Suprapubic skin (tissue), 4 donors: Measurements from ENCODE around the gene DNAH14. TPM values are rescaled to one million over a fixed set of nuclear protein-coding genes. Genes with fewer than 3 reads are reported as not detected.

Experiments used
- DNase-seq, 2 donors: peaks; one replicate each; pipeline ENCODE4 v3.0.0-alpha.2; 2019; ENCODE audit warnings: low spot score in 2 of 2
- H3K27ac ChIP-seq: fragments of 200-600 bp; sonication (generic); one replicate; pipeline ENCODE4 v1.5.1; 2019
- H3K27me3 ChIP-seq: fragments of 200-600 bp; sonication (generic); one replicate; pipeline ENCODE4 v1.5.1; 2019
- H3K36me3 ChIP-seq: fragments of 200-600 bp; sonication (generic); one replicate; pipeline ENCODE4 v1.5.1; 2019
- H3K4me1 ChIP-seq: fragments of 200-600 bp; sonication (generic); one replicate; pipeline ENCODE4 v1.5.1; 2019
- H3K4me3 ChIP-seq: fragments of 200-600 bp; sonication (generic); one replicate; pipeline ENCODE4 v1.5.1; 2019; ENCODE audit warnings: mild to moderate bottlenecking
- H3K9me3 ChIP-seq: fragments of 200-600 bp; sonication (generic); one replicate; pipeline ENCODE4 v1.5.1; 2019
- CTCF ChIP-seq, 2 donors: fragments of 200-600 bp in 1 of 2; fragments of 450-650 bp in 1 of 2; sonication (generic) in 1 of 2; IDR thresholded peaks; one replicate each; pipeline ENCODE4 v1.5.1; 2016 to 2019; ENCODE audit warnings: antibody characterized with exemption in 2 of 2, mild to moderate bottlenecking in 1 of 2, moderate library complexity in 1 of 2
- EP300 ChIP-seq: sonication (generic); formaldehyde crosslinking; IDR thresholded peaks from one replicate; pipeline ENCODE4 v1.6.1; 2017; ENCODE audit warnings: antibody characterized with exemption
- POLR2A ChIP-seq, 2 donors: fragments of 450-650 bp; IDR thresholded peaks; one replicate each; pipeline ENCODE4 v1.6.1; 2017; ENCODE audit warnings: antibody characterized with exemption in 2 of 2, mild to moderate bottlenecking in 2 of 2, moderate library complexity in 2 of 2
- POLR2AphosphoS5 ChIP-seq, 3 donors: sonication (generic); formaldehyde crosslinking; IDR thresholded peaks; one replicate each; pipeline ENCODE4 v1.6.1; 2017; ENCODE audit warnings: antibody characterized with exemption in 3 of 3
- WGBS: methylation state at CpG from one replicate; pipeline ENCODE4 v1.1.5; 2018; 5-methylcytosine and 5-hydroxymethylcytosine counted together
- total RNA-seq, 4 donors: library from RNA; depleted of rRNA; stranded (reverse); fragments of >200 nt; gene quantifications; one replicate each; pipeline ENCODE4 v1.1.0, GENCODE V29; 2016

DNAH14 gene
- total RNA-seq, 4 donors from 2014 or later = 4.2 to 6.2 (median 5.4) TPM

- no peak for TF ChIP-seq POLR2AphosphoS5 (IDR thresholded peaks at IDR 0.05)
- TF ChIP-seq POLR2A (IDR thresholded peaks at IDR 0.05) = no peak
- TF ChIP-seq EP300 = no peak
- TF ChIP-seq CTCF (IDR thresholded peaks at IDR 0.05) = no peak
- no peaks in the 10 kb centered on the region for H3K4me1 ChIP-seq
- no peaks in the 10 kb centered on the region for H3K36me3 ChIP-seq
- H3K27ac ChIP-seq = no peak overlapping the region
- 88% methylated on average over 1 of the region's 1 CpG for WGBS
- no peak overlapping the region for H3K4me3 ChIP-seq
- no peak for DNase-seq
- H3K9me3 ChIP-seq = no peaks in the 10 kb centered on the region
- H3K27me3 ChIP-seq = no peaks in the 10 kb centered on the region
These were observed 183.8 kb downstream of the DNAH14 start for GRCh38 chr1:225113265-225113664.

- no peak overlapping the region for H3K27ac ChIP-seq
- no peak for DNase-seq
- 50% methylated on average over 1 of the region's 1 CpG for WGBS
- no peaks in the 10 kb centered on the region for H3K27me3 ChIP-seq
- H3K36me3 ChIP-seq = no peaks in the 10 kb centered on the region
- TF ChIP-seq CTCF (IDR thresholded peaks at IDR 0.05) = no peak
- TF ChIP-seq EP300 = no peak
- no peak for TF ChIP-seq POLR2AphosphoS5 (IDR thresholded peaks at IDR 0.05)
- TF ChIP-seq POLR2A (IDR thresholded peaks at IDR 0.05) = no peak
- no peaks in the 10 kb centered on the region for H3K9me3 ChIP-seq
- no peak overlapping the region for H3K4me3 ChIP-seq
- H3K4me1 ChIP-seq = no peaks in the 10 kb centered on the region
These were observed 185.0 kb downstream of the DNAH14 start for GRCh38 chr1:225114354-225114990.

- no peaks in the 10 kb centered on the region for H3K9me3 ChIP-seq
- H3K4me1 ChIP-seq = no peaks in the 10 kb centered on the region
- 68% methylated on average over 3 of the region's 3 CpGs for whole genome bisulfite sequencing
- H3K27me3 ChIP-seq = no peaks in the 10 kb centered on the region
- no peak overlapping the region for H3K4me3 ChIP-seq
- H3K27ac ChIP-seq = no peak overlapping the region
- no peak for DNase-seq
- no peaks in the 10 kb centered on the region for H3K36me3 ChIP-seq
- TF ChIP-seq CTCF (IDR thresholded peaks at IDR 0.05) (no peak), POLR2AphosphoS5 (IDR thresholded peaks at IDR 0.05) (no peak), EP300 (no peak), POLR2A (IDR thresholded peaks at IDR 0.05) (no peak)
These were observed 189.8 kb downstream of the DNAH14 start for GRCh38 chr1:225119307-225119706.

GRCh38 chr1:225121095-225121494 is 191.6 kb downstream of the DNAH14 start:
- H3K9me3 ChIP-seq = no peaks in the 10 kb centered on the region
- WGBS = 92% methylated on average over 2 of the region's 2 CpGs
- H3K27ac ChIP-seq = no peak overlapping the region
- no peak for DNase-seq
- H3K4me1 ChIP-seq = no peaks in the 10 kb centered on the region
- no peaks in the 10 kb centered on the region for H3K36me3 ChIP-seq
- TF ChIP-seq EP300 (no peak), POLR2A (IDR thresholded peaks at IDR 0.05) (no peak), POLR2AphosphoS5 (IDR thresholded peaks at IDR 0.05) (no peak), CTCF (IDR thresholded peaks at IDR 0.05) (no peak)
- H3K27me3 ChIP-seq = no peaks in the 10 kb centered on the region
- no peak overlapping the region for H3K4me3 ChIP-seq

GRCh38 chr1:225131869-225132268 is 202.4 kb downstream of the DNAH14 start:
- peaks cover 15% of the 10 kb centered on the region for H3K9me3 ChIP-seq
- TF ChIP-seq POLR2AphosphoS5 (IDR thresholded peaks at IDR 0.05) (no peak), CTCF (IDR thresholded peaks at IDR 0.05) (no peak), EP300 (no peak), POLR2A (IDR thresholded peaks at IDR 0.05) (no peak)

More at GRCh38 chr1:225131869-225132268, 202.4 kb downstream of the DNAH14 start:
- WGBS = 100% methylated on average over 1 of the region's 1 CpG
- Histone ChIP-seq H3K4me3 (no peak overlapping the region), H3K27me3 (no peaks in the 10 kb centered on the region), H3K4me1 (no peaks in the 10 kb centered on the region), H3K36me3 (no peaks in the 10 kb centered on the region), H3K27ac (no peak overlapping the region)
- no peak for DNase-seq
